ENCODE measurements around the gene TREML4.

GRCh38 chr6:41232667-41233066 lies 4.5 kb downstream of the TREML4 start:
- TF ChIP-seq POLR2AphosphoS5 (IDR thresholded peaks at IDR 0.05) (no peak), RAD21 (conservative IDR thresholded peaks at IDR 0.05) (no peak), TAF1 (IDR thresholded peaks at IDR 0.05; ENCODE audit: low read depth) (no peak), EZH2 (IDR thresholded peaks at IDR 0.05; ENCODE audit: borderline replicate concordance, insufficient read depth, low read length, poor library complexity, severe bottlenecking) (no peak), CTCF (IDR thresholded peaks at IDR 0.05; ENCODE audit: poor library complexity, severe bottlenecking) (no peak), EP300 (conservative IDR thresholded peaks at IDR 0.05; ENCODE audit: poor library complexity, severe bottlenecking) (no peak), MXI1 (conservative IDR thresholded peaks at IDR 0.05; ENCODE audit: poor library complexity, severe bottlenecking) (no peak), SMC3 (conservative IDR thresholded peaks at IDR 0.05; ENCODE audit: poor library complexity) (no peak)
